HCT116 (cell line): ENCODE data around the gene CXCL10. TPM values are rescaled to one million over a fixed set of nuclear protein-coding genes. Genes with fewer than 3 reads are reported as not detected.

Experiments used
- ATAC-seq: fragments of 200-7000 bp; cut with Tn5 transposase; 2 replicates; pipeline ENCODE4 v1.9.1; 2020; ENCODE audit warnings: mild to moderate bottlenecking, moderate library complexity
- BruUV-seq: library from RNA; stranded (reverse); fragments of 400-500 nt; replicated peaks from 2 replicates; lab custom pipeline; 2021; lab: Mats Ljungman, UMichigan
- CTCF ChIA-PET: fragments of 300-600 bp; sonication (Branson Sonifier 250); formaldehyde crosslinking; loops from one replicate; lab custom pipeline; 2021; ENCODE audit warnings: antibody characterized with exemption; lab: Charles Lee
- POLR2A ChIA-PET: fragments of 300-600, 350-600 bp; sonication (Branson Sonifier 250); formaldehyde crosslinking; loops from one replicate; lab custom pipeline; 2021; ENCODE audit warnings: antibody characterized with exemption; lab: Charles Lee
- RAD21 ChIA-PET, 2 experiments: fragments of 300-600 bp; sonication (Branson Sonifier 250); formaldehyde crosslinking; loops; one replicate each; lab custom pipeline; 2023; ENCODE audit warnings: low total read pairs in 2 of 2; ENCODE audit not compliant: uncharacterized antibody in 2 of 2, unreplicated experiment in 2 of 2, low non-redundant PET in 1 of 2; lab: Charles Lee
- DNase-seq: peaks from one replicate; pipeline ENCODE4 v3.0.0-alpha.2; 2010; ENCODE audit warnings: low read depth, low spot score
- H2AFZ ChIP-seq: fragments of 200-600 bp; shearing (Covaris generic), sonication (generic); 2 replicates; pipeline ENCODE4 v1.6.1; 2017; ENCODE audit warnings: low read depth, mixed run types, mixed read lengths, antibody characterized with exemption, low read length; ENCODE audit not compliant: poor library complexity, severe bottlenecking
- H3K27ac ChIP-seq: 2 replicates; pipeline ENCODE4 v1.5.1; 2012; ENCODE audit warnings: low read depth, low read length
- H3K27me3 ChIP-seq: fragments of 200-600 bp; sonication (generic); 2 replicates; pipeline ENCODE4 v1.6.1; 2016; ENCODE audit warnings: mixed run types, low read length, mixed read lengths; ENCODE audit not compliant: insufficient read depth
- H3K36me3 ChIP-seq, 2 experiments: fragments of 200-500 bp in 1 of 2; fragments of 200-600 bp in 1 of 2; sonication (Bioruptor generic) in 1 of 2; sonication (generic) in 1 of 2; 2 replicates each; pipeline versions ENCODE4 v1.5.1 to v1.6.1; 2014 to 2016; ENCODE audit warnings: low read length in 2 of 2, inconsistent platforms in 1 of 2, mixed read lengths in 1 of 2, mixed run types in 1 of 2; ENCODE audit not compliant: insufficient read depth in 2 of 2, control insufficient read depth in 1 of 2
- H3K4me1 ChIP-seq, 2 experiments: fragments of 200-600 bp in 1 of 2; sonication (generic) in 1 of 2; 2 replicates each; pipeline versions ENCODE4 v1.5.1 to v1.6.1; 2012 to 2017; ENCODE audit warnings: low read length in 2 of 2, inconsistent platforms in 1 of 2, mild to moderate bottlenecking in 1 of 2, mixed read lengths in 1 of 2, mixed run types in 1 of 2, moderate library complexity in 1 of 2; ENCODE audit not compliant: insufficient read depth in 2 of 2, control insufficient read depth in 1 of 2
- H3K4me2 ChIP-seq: fragments of 200-600 bp; sonication (generic); 2 replicates; pipeline ENCODE4 v1.6.1; 2017; ENCODE audit warnings: mixed run types, low read length, mixed read lengths
- H3K4me3 ChIP-seq, 2 experiments: fragments of 200-600 bp in 1 of 2; sonication (generic) in 1 of 2; replicated peaks in 1 of 2; 2 replicates each; pipeline ENCODE4 v1.5.1; 2011 to 2016; ENCODE audit warnings: low read length in 2 of 2, control low read depth in 1 of 2, low read depth in 1 of 2, mild to moderate bottlenecking in 1 of 2, mixed read lengths in 1 of 2, mixed run types in 1 of 2
- H3K79me2 ChIP-seq: fragments of 200-600 bp; sonication (generic); 2 replicates; pipeline ENCODE4 v1.6.1; 2017; ENCODE audit warnings: mild to moderate bottlenecking, mixed run types, low read length, moderate library complexity, mixed read lengths; ENCODE audit not compliant: insufficient read depth
- H3K9ac ChIP-seq: fragments of 200-600 bp; sonication (generic); 2 replicates; pipeline ENCODE4 v1.6.1; 2016; ENCODE audit warnings: low read length, mixed read lengths
- H3K9me2 ChIP-seq: fragments of 200-600 bp; sonication (generic), shearing (Covaris generic); 2 replicates; pipeline ENCODE4 v1.6.1; 2017; ENCODE audit warnings: mixed run types, mild to moderate bottlenecking, moderate library complexity; ENCODE audit not compliant: insufficient read depth
- H3K9me3 ChIP-seq, 2 experiments: fragments of 200-500 bp in 1 of 2; fragments of 200-600 bp in 1 of 2; sonication (Bioruptor generic) in 1 of 2; sonication (generic) in 1 of 2; 2 replicates each; pipeline ENCODE4 v1.6.1; 2014 to 2017; ENCODE audit warnings: low read length in 2 of 2, mixed read lengths in 2 of 2, inconsistent platforms in 1 of 2, low read depth in 1 of 2, mild to moderate bottlenecking in 1 of 2, mixed run types in 1 of 2, moderate library complexity in 1 of 2; ENCODE audit not compliant: control insufficient read depth in 1 of 2, insufficient read depth in 1 of 2
- H4K20me1 ChIP-seq: fragments of 200-600 bp; sonication (generic), shearing (Covaris generic); 2 replicates; pipeline ENCODE4 v1.6.1; 2017; ENCODE audit warnings: mixed run types, mild to moderate bottlenecking, moderate library complexity; ENCODE audit not compliant: insufficient read depth
- CBX3 ChIP-seq: IDR thresholded peaks from 2 replicates; pipeline ENCODE4 v1.6.1; 2012; ENCODE audit warnings: low read depth
- EGR1 ChIP-seq: IDR thresholded peaks from 2 replicates; pipeline ENCODE4 v1.6.1; 2012; ENCODE audit warnings: low read depth
- ELF1 ChIP-seq: IDR thresholded peaks from 2 replicates; pipeline ENCODE4 v1.6.1; 2012; ENCODE audit warnings: low read depth, borderline replicate concordance
- intact Hi-C: fragments of 100-400 bp; cut with micrococcal nuclease; formaldehyde crosslinking; loops from 2 replicates; pipeline ENCODE4 v1.10.0; 2022
- total RNA-seq: library from RNA; stranded (reverse); gene quantifications from one replicate; pipeline ENCODE4 v1.2.1, GENCODE V29; 2021; ENCODE audit not compliant: unreplicated experiment
- TF ChIP-seq, protein P1 (sequence below): IDR thresholded peaks from 2 replicates; pipeline ENCODE4 v1.6.1; 2012; ENCODE audit warnings: low read depth
- TF ChIP-seq, protein P2 (sequence below): IDR thresholded peaks from 2 replicates; pipeline ENCODE4 v1.6.1; 2011; ENCODE audit warnings: mild to moderate bottlenecking, low read length, moderate library complexity; ENCODE audit not compliant: insufficient replicate concordance; ENCODE audit errors: extremely low read depth
- TF ChIP-seq, protein P3 (sequence below), 3 experiments: fragments of 200-600 bp in 1 of 3; sonication (generic) in 1 of 3; IDR thresholded peaks in 2 of 3; conservative IDR thresholded peaks in 1 of 3; 2 replicates each; pipeline ENCODE4 v1.5.1; 2012 to 2017; ENCODE audit warnings: low read depth in 2 of 3, low read length in 2 of 3, antibody characterized with exemption in 1 of 3, borderline replicate concordance in 1 of 3, control low read depth in 1 of 3, mild to moderate bottlenecking in 1 of 3, mixed read lengths in 1 of 3, mixed run types in 1 of 3, moderate library complexity in 1 of 3; ENCODE audit not compliant: insufficient read depth in 1 of 3

CXCL10 gene
- total RNA-seq, 1 experiment from 2014 or later, result not detected

DNA sequence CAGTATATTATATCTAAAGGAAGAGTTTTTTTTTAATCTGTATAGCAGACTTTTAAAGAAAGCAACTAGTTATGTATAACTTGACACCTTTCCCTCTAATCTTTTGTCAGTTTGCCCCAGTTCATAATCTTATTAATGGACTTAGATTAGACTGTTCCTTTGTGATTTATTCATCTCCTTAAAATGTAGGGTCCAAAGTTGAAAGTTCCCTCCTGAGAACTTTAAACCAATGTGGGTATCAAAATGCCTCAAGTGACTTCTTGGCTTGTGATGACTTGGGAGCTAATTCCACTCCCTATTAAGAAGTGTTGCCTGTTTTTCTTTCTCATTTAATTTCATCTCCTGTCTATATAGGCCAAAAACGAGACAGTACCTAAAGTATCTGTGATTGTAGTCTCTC, 26.2 kb downstream of the CXCL10 start:
- H3K36me3 ChIP-seq, result no peaks in the 10 kb centered on the region
- no peaks in the 10 kb centered on the region for H3K9me3 ChIP-seq
- H3K79me2 ChIP-seq, result no peaks in the 10 kb centered on the region
- no peaks in the 10 kb centered on the region for H3K4me1 ChIP-seq
- intact Hi-C loops, result loop anchor here (5.0 to 10.0 kb wide), 2 partner anchors 380 to 508 kb away; no protein-coding TSS in a partner anchor
- ChIA-PET POLR2A (no interaction called here), CTCF (interaction anchor here (1.8 to 2.3 kb wide), 3 partner anchors 90 to 381 kb away, joined by 6 to 37 read pairs (median 13); no protein-coding TSS in a partner anchor), RAD21 (no interaction called here)
- DNase-seq (no peak), ATAC-seq (no peak)
- no peak for TF ChIP-seq ELF1
- no peak for TF ChIP-seq CBX3
- TF ChIP-seq, protein P1, sequence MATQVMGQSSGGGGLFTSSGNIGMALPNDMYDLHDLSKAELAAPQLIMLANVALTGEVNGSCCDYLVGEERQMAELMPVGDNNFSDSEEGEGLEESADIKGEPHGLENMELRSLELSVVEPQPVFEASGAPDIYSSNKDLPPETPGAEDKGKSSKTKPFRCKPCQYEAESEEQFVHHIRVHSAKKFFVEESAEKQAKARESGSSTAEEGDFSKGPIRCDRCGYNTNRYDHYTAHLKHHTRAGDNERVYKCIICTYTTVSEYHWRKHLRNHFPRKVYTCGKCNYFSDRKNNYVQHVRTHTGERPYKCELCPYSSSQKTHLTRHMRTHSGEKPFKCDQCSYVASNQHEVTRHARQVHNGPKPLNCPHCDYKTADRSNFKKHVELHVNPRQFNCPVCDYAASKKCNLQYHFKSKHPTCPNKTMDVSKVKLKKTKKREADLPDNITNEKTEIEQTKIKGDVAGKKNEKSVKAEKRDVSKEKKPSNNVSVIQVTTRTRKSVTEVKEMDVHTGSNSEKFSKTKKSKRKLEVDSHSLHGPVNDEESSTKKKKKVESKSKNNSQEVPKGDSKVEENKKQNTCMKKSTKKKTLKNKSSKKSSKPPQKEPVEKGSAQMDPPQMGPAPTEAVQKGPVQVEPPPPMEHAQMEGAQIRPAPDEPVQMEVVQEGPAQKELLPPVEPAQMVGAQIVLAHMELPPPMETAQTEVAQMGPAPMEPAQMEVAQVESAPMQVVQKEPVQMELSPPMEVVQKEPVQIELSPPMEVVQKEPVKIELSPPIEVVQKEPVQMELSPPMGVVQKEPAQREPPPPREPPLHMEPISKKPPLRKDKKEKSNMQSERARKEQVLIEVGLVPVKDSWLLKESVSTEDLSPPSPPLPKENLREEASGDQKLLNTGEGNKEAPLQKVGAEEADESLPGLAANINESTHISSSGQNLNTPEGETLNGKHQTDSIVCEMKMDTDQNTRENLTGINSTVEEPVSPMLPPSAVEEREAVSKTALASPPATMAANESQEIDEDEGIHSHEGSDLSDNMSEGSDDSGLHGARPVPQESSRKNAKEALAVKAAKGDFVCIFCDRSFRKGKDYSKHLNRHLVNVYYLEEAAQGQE, result no peak
- TF ChIP-seq EGR1, result no peak
- TF ChIP-seq, protein P2, sequence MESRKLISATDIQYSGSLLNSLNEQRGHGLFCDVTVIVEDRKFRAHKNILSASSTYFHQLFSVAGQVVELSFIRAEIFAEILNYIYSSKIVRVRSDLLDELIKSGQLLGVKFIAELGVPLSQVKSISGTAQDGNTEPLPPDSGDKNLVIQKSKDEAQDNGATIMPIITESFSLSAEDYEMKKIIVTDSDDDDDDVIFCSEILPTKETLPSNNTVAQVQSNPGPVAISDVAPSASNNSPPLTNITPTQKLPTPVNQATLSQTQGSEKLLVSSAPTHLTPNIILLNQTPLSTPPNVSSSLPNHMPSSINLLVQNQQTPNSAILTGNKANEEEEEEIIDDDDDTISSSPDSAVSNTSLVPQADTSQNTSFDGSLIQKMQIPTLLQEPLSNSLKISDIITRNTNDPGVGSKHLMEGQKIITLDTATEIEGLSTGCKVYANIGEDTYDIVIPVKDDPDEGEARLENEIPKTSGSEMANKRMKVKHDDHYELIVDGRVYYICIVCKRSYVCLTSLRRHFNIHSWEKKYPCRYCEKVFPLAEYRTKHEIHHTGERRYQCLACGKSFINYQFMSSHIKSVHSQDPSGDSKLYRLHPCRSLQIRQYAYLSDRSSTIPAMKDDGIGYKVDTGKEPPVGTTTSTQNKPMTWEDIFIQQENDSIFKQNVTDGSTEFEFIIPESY, result no peak
- TF ChIP-seq, protein P3, sequence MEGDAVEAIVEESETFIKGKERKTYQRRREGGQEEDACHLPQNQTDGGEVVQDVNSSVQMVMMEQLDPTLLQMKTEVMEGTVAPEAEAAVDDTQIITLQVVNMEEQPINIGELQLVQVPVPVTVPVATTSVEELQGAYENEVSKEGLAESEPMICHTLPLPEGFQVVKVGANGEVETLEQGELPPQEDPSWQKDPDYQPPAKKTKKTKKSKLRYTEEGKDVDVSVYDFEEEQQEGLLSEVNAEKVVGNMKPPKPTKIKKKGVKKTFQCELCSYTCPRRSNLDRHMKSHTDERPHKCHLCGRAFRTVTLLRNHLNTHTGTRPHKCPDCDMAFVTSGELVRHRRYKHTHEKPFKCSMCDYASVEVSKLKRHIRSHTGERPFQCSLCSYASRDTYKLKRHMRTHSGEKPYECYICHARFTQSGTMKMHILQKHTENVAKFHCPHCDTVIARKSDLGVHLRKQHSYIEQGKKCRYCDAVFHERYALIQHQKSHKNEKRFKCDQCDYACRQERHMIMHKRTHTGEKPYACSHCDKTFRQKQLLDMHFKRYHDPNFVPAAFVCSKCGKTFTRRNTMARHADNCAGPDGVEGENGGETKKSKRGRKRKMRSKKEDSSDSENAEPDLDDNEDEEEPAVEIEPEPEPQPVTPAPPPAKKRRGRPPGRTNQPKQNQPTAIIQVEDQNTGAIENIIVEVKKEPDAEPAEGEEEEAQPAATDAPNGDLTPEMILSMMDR (IDR thresholded peaks at IDR 0.05 in 2 of 3, conservative IDR thresholded peaks at IDR 0.05 in 1 of 3; ENCODE audit: borderline replicate concordance in 1 of 3, insufficient read depth in 1 of 3, low read depth in 2 of 3, low read length in 2 of 3), result no peak
- no peaks in the 10 kb centered on the region for H4K20me1 ChIP-seq
- BruUV-seq, result no TSS peak
- no peaks in the 10 kb centered on the region for H3K27me3 ChIP-seq
- no peaks in the 10 kb centered on the region for H3K9me2 ChIP-seq
- no peak overlapping the region for H3K4me2 ChIP-seq
- no peak overlapping the region for H3K9ac ChIP-seq
- no peak overlapping the region for H3K27ac ChIP-seq
- H3K4me3 ChIP-seq, result no peak overlapping the region
- H2AFZ ChIP-seq, result no peak overlapping the region
